Measurements from ENCODE around the gene NIPBL.

NIPBL gene

DNA sequence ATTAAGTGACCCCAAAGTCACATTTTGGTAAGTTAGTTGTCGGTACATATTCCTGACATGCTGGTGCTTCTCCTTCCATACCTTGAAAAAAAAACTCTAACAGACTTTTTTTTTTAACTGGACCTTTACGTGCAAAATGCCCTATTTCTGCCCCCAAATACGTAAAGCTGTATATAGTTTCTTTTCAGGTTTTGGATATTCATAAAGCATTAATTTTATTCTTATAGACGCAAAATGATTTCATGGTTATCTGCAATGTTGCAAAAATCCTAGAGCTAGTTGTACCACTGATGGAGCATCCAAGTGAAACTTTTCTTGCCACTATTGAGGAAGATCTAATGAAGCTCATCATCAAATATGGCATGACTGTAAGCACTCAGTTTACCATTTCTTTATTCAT is 167.6 kb downstream of the NIPBL start:
- no peak for DNase-seq (ENCODE audit: low read depth)
- TF ChIP-seq CTCF (IDR thresholded peaks at IDR 0.05; ENCODE audit: low read length, missing control alignments): no peak

DNA sequence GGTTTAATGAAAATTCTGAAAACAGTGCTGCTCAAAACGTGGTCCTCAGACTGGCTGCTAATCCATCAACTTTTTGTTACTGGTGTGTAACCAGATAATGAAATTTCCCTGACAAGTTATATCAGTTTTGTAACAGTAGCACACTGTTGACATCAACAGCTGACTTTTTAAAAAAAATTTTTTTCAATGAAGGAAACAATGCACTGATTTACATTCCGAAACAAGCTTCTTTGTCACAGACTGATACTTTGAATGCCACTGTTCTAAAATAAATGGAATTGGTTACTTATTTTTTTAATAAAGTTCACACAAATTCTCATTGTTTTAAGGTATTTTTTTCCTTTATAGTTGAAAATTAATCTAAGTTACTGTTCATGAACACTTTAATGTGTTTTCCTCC is 169.1 kb downstream of the NIPBL start:
- TF ChIP-seq CTCF (IDR thresholded peaks at IDR 0.05; ENCODE audit: low read length, missing control alignments): no peak
- no peak overlapping the region for H3K4me3 ChIP-seq (replicated peaks; ENCODE audit: low read depth, low read length)
- DNase-seq (ENCODE audit: low read depth): no peak

More for the DNA sequence above, 167.6 kb downstream of the NIPBL start:
- no peak overlapping the region for H3K4me3 ChIP-seq (replicated peaks; ENCODE audit: low read depth, low read length)

DNA sequence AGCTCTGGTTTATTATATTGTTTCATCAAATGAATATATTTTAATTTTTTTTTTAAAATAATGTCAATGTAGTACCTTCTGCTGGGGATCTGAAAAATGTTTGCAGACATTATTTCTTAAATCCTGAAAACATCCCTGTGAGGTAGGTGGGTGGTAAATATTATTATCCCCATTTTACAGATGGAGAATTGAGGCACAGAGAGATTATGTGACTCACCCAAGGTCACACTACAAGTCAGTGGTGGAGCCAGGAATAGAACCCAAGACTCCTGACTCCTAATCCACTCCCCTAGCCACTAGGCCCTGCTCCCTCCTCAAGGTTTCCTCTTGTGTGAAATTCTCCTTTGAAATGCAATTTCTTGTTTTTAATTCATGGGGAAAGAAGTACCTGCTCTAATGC is 171.4 kb downstream of the NIPBL start:
- TF ChIP-seq CTCF (IDR thresholded peaks at IDR 0.05; ENCODE audit: low read length, missing control alignments): no peak
- DNase-seq (ENCODE audit: low read depth): no peak
- H3K4me3 ChIP-seq (replicated peaks; ENCODE audit: low read depth, low read length): no peak overlapping the region

DNA sequence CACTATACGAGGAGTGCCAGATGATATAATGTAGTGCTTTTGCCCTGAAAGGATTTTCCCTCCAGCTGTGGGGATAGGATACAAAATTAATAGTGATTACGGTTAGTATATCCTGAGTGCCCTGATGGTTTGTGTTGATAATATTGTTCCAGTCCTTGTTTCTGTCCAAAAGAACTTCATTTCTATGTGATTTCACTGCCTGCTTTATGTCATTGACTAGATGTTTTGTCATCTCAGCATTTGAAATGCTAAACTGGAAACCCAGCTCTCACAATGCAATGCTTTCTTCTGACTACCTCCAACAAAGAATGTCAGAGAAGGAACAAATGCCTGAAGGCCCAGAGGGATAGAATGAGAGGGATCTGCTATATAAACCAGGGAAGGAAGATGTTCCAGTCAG is 177.8 kb downstream of the NIPBL start:
- H3K4me3 ChIP-seq (replicated peaks; ENCODE audit: low read depth, low read length): no peak overlapping the region
- TF ChIP-seq CTCF (IDR thresholded peaks at IDR 0.05; ENCODE audit: low read length, missing control alignments): no peak
- no peak for DNase-seq (ENCODE audit: low read depth)

- H3K4me3 ChIP-seq (replicated peaks; ENCODE audit: low read depth, low read length): no peak overlapping the region
- DNase-seq (ENCODE audit: low read depth): no peak
- TF ChIP-seq CTCF (IDR thresholded peaks at IDR 0.05; ENCODE audit: low read length, missing control alignments): no peak
Measured at GRCh38 chr5:37055383-37055990, 178.9 kb downstream of the NIPBL start.

GRCh38 chr5:37056762-37057161 is 180.2 kb downstream of the NIPBL start:
- no peak overlapping the region for H3K4me3 ChIP-seq (replicated peaks; ENCODE audit: low read depth, low read length)
- DNase-seq (ENCODE audit: low read depth): no peak
- no peak for TF ChIP-seq CTCF (IDR thresholded peaks at IDR 0.05; ENCODE audit: low read length, missing control alignments)

DNA sequence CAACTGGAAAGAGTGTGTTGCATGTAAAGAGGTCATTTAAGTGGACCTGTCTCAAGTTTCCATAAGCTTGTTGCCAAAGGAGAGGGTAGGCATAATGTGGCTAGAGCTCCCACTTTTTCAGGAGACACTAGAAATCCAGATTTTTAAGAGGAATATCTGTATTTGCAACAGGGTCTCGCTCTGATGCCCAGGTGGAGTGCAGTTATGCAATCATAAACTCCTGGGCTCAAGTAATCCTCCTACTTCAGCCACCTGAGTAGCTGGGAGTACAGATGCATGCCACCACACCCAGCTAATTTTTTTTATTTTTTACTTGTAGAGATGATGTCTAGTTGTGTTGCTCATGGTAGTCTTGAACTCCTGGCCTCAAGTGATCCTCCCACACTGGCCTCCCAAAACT is 183.5 kb downstream of the NIPBL start:
- no peak for DNase-seq (ENCODE audit: low read depth)
- no peak for TF ChIP-seq CTCF (IDR thresholded peaks at IDR 0.05; ENCODE audit: low read length, missing control alignments)
- no peak overlapping the region for H3K4me3 ChIP-seq (replicated peaks; ENCODE audit: low read depth, low read length)

Data from fibroblast of pulmonary artery (primary cell).